HG03432 (cell line): Measurements from ENCODE around the gene CEP72.
"Not testable (repeated sequence)": the region's sequence is repeated elsewhere in the genome, so short reads cannot be mapped to it uniquely, and the experiment has no call there.

Source experiments
- ATAC-seq: cut with Tn5 transposase; IDR thresholded peaks from one replicate; pipeline ENCODE4 v1.9.1; 2021; ENCODE audit warnings: mild to moderate bottlenecking, moderate library complexity; ENCODE audit not compliant: unreplicated experiment

Gene CEP72

DNA sequence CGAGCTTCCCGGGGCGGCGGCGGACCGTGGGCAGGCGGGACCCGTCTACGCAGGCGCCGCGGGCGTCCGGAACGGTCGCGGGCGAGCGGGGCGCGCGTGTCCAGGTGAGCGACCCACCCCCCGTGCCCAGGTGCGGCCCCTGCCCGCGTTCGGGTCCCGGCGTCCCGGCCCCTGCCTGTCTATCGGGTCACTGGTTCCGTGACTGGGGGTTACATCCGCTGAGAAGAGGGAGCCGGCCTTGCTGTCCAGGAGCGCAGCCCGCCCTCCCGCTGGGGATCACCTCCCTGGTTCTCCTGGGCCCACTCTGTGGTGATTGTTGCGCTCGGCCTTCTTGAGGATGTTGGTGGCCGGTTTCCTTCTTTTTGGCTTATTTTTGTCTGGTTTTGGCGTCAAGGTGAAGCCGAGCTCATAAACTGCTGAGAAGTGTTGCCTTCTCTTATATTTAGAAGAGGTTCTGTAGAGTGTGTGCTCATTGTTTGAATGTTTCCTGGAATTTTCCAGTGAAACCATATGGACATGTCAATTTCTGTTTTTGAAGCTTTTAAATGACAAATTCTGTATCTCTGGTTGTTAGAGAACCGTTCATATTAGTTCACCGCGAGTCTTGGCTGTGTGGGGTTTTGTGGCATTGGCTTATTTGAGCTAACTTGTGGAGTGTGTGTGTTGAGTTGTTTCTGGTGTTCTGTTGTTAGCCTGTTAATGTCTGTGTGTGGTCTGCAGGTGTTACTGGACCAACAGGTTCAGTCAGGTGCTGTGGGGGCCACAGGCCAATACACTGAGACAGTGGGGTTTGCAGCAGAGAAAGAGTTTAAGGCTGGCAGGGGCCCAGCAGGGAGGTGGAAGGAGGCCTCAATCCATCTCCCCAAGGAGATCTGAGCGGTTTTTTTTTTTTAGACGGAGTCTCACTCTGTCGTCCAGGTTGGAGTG lies 621 bp downstream of the CEP72 start:
- ATAC-seq = peak; percentile 38

DNA sequence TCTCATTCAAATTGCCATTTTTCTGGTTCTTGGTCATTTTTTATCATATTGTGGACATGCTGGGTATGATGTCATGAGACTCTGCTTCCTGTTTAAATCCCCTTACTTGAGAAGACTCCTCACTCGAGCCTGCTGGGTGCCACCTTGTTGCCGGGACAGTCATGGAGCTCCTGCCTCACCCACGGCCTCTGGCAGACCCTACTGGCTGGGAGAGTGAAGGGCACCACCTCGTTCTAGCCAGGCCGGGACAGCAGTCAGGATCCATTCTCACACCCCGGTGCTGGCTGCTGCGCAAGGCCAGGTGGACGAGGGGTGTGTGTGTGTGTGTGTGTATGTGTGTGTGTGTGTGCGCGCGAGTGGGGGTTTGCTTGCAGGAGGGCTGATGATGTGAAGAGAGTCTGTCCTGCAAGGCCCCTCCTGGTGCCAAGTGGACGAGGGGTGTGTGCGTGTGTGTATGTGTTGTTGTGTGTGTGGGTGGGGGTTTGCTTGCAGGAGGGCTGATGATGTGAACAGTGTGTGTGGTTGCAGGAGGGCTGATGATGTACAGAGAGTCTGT lies 4.4 kb downstream of the CEP72 start:
- no peak for ATAC-seq

DNA sequence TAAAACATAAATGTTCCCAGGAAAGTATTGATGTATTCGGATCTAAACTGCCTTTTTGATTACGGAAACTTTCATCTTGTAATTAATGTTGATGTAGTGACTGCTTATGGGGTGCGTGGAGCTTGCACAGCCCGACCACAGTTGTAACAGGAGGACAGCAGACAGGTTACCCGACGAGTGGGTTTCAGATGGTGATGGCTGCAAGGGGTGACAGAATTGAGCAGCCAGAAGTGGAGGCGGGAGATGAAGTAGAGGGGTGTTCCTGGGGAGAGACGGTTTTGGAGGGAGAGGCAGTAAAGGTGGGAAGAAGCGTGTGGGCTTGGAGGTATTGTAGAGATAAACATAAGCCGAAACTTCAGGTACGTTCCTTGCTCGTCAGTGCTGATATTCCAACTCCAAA lies 5.8 kb downstream of the CEP72 start:
- ATAC-seq = no peak

DNA sequence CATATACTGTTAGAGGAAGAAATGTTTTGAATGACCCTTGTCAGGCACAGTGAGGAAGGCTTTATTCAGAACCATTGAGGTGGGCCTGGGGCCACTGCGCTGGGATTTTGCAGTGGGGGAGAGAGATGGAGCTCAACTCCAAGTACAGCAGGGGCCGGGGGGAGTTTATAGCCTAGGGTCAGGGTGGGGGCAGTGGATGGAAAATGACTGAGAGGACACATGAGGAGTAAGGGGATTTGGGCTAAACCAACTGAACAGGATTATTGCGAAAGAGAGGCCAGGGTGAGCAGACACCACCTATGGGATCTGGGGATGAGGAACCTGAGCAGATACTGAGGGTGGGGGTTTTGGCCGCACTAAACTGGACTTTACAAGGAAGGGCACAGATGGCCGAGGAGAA lies 6.3 kb downstream of the CEP72 start:
- ATAC-seq = no peak

DNA sequence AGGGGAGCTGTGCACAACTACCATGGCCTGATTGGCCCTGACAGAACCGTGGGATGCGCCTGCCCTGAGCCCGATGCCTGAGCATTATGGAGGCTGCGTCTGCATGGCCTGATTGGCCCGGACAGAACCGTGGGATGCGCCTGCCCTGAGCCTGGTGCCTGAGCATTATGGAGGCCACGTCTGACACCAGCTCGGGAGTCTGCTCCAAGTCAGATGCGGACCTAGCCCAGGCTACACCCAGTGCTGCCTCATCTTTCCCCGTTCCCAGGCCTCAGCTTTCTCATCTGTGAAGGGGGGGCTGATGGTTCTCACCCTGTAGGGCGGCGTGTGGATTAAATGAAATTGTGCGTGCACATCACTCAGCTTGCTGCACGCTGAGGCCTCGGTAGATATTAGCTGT lies 7.3 kb downstream of the CEP72 start:
- ATAC-seq = no peak

DNA sequence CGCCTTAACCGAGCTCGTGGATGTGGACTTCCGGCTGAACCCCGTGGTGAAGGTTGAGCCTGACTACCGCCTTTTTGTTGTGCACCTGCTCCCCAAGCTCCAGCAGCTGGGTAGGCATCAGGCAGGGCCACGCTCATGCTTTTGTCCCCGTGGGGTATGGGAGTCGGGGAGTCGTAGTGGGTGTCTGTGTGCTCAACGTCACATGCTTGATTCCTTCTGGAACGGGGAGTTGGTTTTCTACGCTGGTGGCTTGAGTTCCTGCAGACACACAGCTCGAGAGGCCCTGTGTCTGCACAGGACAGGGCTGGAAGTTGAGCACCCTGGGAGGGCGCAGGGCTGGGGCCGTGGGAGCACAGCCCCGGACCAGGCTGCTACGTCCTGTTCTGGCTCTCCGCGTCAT lies 8.0 kb downstream of the CEP72 start:
- ATAC-seq = no peak

DNA sequence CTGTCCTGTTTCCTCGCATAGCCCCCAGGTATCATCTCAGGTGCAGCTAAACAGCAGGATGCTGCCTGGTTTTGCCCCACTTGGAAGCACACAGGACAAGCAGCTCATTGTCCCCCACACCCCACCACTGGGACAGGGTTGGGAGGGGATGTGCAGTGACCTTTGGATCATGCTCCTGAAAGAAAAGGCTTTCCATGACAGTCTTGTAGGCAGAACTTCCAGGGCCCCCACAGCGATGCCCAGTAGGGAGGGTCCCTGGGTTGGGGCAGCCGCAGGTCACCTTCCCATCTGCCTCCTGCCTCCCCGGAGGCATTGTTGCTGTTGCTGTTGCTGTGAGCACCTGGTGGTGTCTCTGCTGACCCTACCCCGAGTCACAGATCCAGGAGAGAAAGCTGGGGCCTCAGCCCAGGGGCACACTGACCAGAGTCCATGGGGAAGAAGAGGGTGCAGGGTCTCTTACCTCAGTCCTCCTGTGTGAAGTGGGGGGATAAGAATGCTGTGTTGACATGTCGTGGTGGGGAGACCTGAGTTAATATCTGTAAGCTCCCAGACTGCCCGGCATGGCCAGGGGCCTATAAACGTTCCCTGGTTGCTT lies 8.5 kb downstream of the CEP72 start:
- no peak for ATAC-seq

DNA sequence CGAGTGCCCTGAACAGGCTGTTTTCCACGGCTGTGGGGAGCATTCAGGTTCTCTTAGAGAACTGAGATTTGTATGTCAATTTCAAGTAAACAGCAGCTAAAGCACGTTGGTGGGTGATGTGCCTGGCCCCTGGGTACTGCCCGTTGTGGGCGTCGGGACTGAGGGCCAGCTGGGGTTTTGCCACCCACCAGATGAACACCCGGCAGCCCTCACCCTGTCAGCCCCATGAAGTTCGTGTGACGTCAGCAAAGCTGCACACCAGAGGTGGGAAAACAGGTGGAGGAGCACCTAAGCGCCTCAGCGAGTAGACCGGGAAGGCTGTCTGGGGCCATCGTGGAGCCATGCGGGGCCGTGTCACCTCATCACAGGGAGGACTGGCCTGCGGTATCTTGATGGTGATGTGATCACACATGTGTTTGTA lies 9.2 kb downstream of the CEP72 start:
- ATAC-seq = no peak

DNA sequence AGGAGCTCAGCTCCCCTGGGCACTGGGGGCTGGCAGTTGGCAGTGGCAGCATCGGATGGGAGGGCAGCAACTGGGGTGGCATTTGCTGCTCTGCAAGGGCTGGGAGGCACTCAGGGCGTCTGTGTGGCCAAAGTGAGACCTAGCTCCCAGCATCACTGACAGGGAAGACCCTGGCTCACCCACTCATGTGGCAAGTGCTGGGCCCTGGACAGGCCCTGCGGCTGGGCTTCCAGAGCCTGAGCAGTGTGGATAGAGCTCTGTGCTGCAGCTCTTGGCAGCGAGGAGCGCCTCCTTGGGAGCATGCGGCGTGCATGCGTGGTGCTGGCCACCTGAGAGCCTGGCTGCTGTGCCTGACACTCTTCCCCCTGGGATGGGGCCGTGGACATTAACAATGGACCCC lies 10.2 kb downstream of the CEP72 start:
- ATAC-seq = no peak

DNA sequence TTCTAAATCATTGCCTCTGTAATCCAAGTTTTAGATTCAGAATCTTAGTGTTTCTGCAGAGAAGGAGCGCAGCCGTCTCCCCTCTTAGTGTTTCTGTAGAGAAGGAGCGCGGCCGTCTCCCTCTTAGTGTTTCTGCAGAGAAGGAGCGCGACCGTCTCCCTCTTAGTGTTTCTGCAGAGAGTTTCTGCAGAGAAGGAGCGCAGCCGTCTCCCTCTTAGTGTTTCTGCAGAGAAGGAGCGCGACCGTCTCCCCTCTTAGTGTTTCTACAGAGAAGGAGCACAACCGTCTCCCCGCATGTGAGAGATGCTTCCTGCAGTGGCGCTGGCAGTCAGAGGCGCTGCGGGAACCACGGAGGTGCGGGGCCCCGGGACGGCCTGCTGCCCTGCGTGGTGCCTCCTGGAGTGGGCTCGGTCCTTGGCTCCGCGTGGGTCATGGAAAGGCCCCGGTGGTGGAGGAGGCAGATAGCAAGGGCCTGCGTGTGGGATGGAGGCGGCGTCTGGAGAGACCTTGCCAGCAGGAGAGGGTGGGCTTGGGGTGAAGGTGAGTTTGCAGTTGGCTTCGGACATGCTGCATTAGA lies 10.9 kb downstream of the CEP72 start:
- no peak for ATAC-seq

DNA sequence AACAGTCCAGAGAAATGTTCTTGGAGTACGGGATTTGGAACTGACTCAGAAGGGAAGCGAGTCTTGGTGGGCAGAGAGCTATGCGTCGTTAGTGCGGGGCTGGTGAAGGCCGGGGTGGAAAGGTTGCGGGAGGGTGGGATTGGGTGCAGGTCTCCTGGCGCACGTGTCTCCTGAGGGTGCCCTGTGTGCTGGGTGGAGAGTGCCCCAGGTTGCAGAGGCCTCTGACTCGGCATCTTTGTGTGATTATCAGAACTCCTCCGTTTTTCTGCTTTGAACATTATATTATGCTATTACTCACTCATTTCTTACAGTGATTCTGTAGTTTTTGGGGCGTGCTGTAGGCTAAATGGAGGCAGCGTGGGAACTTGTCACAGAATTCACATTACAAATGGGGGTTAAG lies 11.4 kb downstream of the CEP72 start:
- ATAC-seq = no peak

DNA sequence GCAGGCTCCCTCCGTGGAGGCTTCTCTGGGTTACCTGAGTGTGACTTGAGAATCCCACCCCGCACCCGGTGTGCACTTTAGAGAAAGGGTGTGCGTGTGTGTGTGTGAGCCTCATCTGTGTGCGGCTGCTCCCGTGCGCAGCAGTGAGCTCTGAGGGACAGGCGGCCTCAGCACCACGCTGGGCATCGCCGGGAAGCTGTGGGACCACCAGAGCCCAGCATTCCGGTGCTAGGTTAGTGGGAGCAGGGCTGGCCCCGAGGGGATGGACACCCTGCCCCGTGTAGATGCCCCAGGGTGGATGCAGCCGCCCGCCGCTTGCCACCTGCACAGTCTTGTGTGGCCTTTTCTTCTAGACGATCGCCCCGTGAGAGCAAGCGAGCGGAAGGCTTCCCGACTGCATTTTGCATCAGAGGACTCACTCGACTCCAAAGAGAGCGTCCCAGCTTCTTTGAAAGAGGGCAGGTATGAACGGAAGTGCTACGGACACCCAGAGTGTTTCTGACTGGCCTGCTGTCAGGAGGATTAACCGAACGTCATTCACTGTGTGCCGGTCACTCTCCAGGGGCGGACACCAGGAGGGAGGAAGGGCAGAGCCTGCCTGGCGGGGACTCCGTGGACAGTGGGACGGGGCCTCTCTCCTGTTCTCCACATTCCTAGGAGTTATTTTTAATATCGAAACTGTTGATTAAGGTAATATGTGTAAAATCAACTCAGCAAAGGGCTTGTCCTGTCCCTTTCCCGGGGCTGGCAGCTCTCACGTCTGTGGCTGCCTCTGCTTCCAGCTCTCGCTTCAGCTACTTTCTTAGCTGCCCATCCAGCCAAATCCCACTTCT lies 12.2 kb downstream of the CEP72 start:
- ATAC-seq = no peak

DNA sequence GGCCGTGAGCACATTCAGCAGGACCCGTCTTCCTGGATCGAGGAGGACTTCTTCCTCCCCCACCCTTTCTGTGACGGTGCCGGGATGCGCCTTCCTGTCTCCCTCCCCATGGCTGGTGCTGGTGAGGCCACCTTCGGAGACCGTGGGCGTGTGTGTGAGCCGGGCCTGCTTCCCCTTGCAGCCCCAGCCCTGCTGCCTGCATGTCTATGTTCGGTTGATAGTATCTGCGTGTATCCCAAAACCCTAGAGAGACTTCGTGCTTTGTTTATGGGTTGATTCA lies 12.8 kb downstream of the CEP72 start:
- ATAC-seq = no peak

DNA sequence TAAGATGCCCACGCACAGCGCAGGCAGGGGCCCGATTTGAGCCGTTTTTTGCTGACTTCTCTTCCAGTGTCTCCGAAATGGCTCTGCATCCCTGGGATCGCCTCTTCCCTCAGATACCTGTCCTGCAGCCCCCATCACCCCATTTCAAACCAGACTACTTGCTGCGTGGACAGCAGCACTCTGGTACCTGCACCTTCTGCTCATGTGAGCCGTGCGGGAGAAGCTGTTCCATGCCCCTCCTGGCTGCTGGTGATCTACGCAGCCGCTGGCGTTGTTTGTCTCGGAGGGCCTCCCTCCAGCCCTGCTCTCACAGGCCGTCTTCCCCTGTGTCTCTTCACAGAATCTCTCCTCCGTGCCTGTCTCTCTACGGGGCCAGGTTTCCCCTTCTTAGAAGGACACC lies 13.4 kb downstream of the CEP72 start:
- no peak for ATAC-seq

DNA sequence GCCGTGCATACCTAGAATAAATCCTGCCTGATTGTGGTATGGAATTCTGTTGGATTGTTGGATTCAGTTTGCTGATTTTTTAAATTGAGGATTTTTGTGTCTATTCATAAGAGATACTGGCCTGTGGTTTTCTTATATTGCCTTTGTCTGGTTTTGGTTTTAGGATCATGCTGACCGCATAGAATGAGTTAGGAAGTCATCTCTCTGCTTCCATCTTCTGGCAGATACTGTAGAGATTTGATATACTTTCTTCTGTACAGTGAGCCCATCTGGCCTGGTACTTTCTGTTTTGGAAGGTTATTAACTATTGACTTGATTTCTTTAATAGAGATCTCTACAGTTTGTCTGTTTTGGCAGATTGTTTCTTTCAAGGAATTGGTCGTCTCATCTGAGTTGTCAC lies 14.7 kb downstream of the CEP72 start:
- no peak for ATAC-seq

DNA sequence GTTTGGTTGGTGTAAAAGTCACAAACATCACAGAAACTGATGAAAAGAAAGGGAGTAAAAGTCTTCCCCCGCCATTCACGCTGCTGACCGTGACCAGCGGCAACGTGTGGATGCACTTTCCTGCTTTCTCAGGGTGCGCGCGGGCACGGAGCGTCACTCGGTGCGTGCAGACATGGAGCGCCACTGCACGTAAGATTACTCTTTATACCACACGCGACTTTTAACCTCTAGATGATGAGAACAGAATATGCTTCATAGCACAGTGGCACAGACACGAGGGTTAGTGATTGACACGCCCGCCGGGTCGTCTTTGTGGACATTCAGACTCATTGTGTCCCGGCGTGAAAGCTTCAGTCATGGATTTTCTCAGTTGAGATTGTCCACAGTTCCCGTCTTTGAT lies 15.7 kb downstream of the CEP72 start:
- ATAC-seq = no peak

DNA sequence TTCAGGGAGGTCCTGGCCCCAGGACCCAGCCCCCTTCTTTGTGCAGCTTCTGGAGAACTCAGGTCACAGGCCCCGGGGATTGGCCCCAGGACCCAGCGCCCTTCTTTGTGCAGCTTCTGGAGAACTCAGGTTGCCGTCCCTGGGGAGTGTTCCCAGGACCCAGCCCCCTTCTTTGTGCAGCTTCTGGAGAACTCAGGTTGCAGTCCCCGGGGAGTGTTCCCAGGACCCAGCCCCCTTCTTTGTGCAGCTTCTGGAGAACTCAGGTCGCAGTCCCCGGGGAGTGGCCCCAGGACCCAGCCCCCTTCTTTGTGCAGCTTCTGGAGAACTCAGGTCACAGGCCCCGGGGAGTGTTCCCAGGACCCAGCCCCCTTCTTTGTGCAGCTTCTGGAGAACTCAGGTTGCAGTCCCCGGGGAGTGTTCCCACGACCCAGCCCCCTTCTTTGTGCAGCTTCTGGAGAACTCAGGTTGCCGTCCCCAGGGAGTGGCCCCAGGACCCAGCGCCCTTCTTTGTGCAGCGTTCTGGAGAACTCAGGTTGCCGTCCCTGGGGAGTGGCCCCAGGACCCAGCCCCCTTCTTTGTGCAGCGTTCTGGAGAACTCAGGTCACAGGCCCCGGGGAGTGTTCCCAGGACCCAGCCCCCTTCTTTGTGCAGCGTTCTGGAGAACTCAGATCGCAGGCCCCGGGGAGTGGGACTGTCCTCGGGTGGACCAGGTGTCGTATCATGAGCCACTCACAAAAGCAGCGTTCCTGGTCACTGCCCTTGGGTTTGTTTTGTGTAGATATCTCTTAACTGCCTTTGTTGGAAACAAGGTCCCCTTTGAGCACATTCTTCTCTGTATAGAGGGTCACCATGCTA lies 16.4 kb downstream of the CEP72 start:
- not testable (repeated sequence) for ATAC-seq

DNA sequence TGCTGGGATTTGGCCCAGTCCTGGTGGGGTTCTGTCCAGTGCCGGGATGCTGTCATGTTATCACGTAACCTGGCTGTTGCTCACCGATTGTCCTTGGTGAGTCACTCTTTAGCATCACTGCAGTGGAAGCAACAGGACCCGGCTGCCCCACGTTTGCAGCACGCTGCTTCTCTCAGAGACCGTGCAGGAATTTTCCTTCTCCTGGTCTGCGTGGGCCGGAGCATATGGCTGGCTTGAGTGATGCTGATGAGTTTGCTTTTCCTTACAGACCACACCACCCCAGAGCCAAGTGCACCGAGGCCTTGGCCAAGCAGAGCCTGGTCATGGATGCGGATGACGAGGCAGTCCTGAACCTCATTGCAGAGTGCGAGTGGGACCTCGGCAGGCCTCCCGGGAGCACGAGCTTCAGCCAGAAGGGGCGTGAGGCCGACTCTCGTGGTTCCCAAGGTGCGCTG lies 21.4 kb downstream of the CEP72 start:
- no peak for ATAC-seq

DNA sequence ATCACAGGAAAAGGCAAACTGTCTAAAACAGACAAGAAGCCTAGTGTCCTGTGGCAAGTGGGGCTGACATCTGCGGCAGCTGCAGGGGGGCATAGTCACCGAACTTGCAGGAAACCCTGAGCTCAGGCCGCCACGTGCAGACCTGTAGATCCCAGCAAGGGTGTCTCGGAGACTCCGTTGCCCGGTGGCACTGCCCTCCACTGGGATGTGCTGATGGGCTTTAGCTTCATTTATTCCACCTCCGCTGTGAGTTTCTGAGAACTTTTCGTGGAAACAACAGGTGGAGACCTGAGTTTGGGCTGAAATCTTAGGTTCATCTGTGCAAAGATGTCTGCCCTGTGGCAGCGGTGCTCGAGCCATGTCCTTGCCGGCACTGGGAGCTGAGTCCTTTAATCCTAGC lies 22.1 kb downstream of the CEP72 start:
- no peak for ATAC-seq
